ENCODE results near the gene SLC6A4.
"Not testable (repeated sequence)": the region's sequence is repeated elsewhere in the genome, so short reads cannot be mapped to it uniquely, and the experiment has no call there.

Gene SLC6A4

DNA sequence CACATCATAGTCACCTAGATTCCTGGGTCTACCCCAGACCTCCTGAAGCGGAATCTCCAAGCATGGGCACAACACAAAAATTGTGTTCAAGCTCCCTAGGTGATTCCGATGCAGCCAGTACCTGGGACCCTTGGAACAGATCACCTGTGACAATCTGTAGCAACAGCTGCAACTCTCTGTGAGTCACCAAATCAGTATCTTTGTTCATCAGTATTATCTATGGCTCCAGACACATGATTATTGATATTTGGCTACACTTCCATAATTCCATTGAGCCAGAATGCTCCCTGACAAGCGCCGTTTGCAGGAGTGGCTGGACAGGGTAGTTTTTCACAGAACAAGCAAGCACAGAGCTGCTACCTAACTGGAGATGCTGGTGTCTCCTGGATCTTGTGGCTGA, 16.2 kb downstream of the SLC6A4 start:
- no peak for DNase-seq (ENCODE audit: low read depth)

DNA sequence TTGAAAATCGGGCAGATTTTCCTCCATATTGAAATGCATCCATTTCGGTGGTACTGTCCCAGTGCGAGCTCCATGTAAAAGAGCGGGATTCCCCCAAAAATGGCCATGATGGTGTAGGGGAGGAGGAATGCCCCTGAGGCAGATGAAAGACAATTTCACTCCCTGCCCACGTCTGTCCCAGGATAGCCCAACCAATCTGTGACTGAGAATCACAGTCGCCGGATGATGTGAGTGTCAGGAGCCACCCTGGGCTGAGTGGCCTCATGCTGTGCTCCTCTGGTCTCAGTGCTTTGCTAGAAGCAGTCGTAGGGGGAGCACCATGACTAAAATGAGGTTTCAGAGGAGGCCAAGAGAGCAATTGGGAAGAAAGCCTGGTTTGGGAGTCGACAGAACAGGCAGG, 16.7 kb downstream of the SLC6A4 start:
- no peak for DNase-seq (ENCODE audit: low read depth)

DNA sequence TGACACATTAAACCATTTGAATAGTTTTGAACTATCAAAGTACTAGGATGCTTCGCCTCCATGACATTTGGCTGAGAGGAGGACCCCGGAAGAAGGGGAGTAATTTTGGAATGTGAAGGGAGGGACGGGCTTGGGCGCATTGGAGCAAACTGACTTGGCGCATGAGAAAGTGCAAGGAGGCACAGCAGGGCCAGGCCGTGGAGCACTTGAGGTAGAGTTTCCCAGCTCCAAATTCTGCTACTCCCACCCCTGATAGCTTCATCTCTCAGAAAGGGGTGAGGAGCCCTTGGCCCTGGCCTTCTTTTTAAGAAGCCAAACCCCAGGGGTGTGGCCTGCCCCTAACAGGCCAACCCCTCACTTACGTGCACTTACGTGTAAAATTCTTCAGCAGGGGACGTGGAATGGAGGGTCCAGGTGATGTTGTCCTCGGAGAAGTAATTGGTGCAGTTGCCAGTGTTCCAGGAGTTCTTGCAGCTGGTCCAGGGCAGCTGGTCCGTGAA, 17.7 kb downstream of the SLC6A4 start:
- no peak for DNase-seq (ENCODE audit: low read depth)

DNA sequence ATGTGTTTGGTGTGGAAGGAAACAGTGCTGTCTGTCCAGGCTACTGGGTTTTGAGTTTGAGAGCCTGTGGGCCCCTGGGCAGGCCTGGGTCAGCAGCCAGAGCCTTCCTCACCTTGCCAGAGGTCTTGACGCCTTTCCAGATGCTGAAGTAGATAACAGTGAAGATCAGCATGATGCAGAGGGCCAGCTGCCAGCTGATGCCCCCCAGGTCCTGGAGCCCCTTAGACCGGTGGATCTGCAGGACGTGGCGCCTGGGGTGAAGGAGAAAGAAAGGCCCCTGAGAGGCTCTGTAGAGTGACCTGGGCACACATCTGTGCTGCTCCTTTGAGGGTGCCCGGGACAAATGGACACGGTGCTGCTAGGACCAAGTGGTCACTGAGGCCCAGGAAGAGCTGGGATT, 18.4 kb downstream of the SLC6A4 start:
- no peak for DNase-seq (ENCODE audit: low read depth)

DNA sequence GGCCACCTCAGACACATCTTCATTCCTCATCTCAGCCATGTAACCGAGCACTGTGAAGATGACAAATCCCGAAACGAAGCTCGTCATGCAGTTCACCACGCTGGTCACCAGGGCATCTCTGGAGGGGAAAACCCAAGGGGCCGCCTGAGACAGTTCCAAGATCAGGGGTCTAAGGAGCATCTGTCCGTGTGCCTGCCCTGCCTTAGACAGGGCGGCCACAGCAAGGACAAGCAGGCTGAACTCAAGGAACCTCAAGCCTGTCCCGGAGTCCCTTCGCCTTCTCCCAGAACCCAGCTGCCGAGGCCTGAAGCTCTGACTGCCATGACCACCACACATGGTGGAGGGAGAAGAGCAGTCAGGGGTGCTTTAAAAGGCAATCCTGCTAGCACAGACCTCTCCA, 22.7 kb downstream of the SLC6A4 start:
- no peak for DNase-seq (ENCODE audit: low read depth)

DNA sequence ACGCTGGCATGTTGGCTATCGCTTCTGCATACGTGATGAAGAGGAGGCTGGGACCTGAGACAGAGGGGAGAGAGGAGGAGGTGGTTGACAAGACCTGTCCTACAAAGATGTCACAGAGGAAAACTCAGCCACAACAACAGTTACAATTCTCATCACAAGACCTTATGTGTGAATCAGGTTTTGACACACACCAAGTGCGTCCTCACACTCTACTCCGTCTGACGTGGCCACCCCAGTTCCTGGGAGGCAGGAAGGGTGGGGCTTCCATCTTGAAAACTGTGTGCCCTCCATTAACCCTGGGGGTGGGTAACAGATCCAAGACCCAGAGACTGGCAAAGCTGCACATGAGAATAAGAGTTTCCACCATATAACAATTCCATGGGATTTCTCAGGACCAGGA, 24.1 kb downstream of the SLC6A4 start:
- no peak for DNase-seq (ENCODE audit: low read depth)

DNA sequence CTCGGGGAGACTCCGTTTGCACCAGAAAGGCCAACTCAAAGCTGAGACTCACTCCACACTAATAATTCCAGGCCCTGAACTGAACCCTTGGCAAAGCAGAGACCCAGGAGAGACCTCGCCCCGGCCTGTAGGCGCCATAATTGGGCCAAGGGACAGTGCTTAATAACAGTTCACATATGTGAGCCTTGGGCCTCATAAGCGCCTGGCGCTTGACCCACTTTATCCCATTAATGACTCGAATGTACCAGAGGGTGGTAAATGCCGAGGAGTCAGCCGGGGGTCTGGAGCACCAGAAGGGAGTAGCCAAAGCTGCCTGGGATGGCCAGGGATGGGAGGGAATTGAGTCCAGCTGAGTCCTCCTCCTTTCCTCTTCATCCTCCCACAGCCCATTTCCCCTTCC, 24.6 kb downstream of the SLC6A4 start:
- DNase-seq (ENCODE audit: low read depth): no peak

DNA sequence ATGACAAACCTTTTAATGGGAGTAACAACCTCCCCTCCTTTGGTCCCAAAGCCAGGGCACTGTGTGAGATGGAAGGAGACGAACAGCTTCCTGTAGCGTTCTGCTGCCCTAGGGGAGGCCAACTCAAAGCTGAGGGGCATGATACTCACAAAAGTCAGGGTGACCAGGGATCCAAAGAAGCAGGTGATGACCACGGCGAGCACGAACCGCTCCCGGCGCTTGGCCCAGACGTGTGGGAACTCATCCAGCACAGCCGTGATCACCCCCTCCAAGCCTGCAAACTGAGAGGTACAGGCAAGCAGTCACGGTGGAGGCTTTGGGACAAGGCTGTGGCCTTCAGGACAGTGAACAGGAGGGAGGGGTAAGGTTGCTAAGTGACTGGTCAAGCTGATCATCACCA, 25.1 kb downstream of the SLC6A4 start:
- no peak for DNase-seq (ENCODE audit: low read depth)

DNA sequence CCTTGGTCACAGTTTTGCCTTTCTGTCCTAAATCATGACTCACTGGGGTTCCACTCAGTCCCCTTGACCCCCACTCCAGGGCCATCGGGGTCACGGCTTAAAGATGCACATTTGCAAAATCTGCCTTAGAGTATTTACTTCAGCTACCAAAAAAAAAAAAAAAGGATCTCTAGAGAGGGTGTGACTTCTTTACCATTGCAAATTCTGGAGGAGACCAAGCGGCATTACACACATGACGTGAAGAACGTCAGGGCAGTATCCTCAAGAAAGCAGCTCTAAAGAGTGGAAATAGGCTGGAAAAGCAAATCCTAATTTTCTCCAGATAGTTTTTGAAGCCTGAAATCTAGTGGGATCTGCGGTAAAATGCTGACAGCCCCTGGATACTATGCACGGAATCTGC, 25.6 kb downstream of the SLC6A4 start:
- no peak for DNase-seq (ENCODE audit: low read depth)

DNA sequence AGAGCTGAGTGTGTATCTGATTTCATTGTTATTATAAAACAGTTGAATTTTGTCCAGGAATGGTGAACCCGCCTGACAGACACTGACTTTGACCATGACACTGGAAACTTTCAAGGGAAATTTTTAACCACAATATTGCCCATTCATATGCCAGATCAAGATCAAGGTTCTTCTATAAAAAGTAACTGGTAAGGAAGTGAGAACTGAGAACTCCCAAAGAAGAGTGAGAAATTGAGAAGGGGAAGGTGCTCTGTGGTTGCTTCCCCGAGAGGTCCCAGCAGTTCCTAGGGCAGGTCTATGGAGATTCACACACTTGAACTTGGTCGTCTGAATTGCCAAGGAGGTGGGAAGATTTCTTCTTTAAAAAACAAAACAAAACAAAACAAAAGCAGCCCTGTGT, 27.3 kb downstream of the SLC6A4 start:
- no peak for DNase-seq (ENCODE audit: low read depth)

DNA sequence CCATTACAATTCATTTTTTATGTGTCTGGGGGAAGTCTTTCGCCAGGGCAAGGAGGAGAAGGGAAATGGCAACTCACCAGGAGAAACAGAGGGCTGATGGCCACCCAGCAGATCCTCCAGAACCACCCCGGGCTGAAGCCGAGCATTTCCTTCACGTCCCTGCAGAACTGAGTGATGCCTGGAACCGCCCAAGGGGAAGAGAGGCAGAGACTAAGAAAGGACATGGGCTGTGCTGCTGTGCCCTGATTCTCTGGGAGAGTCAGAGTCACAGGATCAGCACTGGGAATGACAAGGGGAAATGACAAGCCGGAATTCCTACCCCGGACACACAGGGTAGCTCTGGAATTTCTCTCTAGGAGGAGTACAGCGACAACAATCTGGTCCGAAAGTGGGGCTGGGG, 27.8 kb downstream of the SLC6A4 start:
- no peak for DNase-seq (ENCODE audit: low read depth)

DNA sequence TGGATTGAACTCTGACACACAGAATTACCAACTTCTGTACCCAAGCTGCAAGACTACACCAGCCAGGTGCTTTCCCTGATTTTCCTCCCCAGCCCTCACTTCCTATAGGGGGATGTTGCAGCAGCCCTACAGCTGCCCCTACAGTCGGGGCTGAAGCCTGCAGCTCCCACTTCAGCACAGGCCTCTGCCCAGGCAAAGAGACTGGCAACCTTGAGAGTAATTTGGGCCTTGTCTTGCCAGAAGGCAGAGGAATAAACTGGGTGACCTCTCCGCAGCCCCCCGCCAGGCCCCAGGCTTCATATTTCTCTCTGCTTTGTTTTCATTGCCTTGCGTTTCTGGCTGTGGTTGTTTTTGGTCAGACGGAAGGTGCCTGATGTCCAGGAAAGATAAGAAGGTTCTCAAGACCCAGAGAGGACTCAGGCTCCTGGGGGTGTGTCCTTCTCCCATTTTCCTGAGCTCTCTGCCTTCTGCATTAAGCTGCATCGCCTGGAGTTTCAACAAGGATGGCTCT, 32.0 kb downstream of the SLC6A4 start:
- no peak for DNase-seq (ENCODE audit: low read depth)

DNA sequence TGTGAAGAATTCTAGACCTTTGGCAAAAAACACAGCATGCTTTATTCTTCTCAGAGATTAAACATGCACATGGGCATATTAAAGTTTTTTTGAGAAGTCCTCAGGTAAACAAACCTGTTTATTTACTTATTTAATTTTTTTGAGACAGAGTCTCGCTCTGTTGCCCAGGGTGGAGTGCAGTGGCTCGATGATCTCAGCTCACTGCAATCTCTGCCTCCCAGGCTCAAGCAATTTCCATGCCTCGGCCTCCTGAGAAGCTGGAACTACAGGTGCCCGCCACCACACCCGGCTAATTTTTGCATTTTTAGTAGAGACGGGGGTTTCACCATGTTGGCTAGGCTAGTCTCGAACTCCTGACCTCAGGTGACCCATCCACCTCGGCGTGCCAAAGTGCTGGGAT, 34.8 kb downstream of the SLC6A4 start:
- DNase-seq (ENCODE audit: low read depth): not testable (repeated sequence)

DNA sequence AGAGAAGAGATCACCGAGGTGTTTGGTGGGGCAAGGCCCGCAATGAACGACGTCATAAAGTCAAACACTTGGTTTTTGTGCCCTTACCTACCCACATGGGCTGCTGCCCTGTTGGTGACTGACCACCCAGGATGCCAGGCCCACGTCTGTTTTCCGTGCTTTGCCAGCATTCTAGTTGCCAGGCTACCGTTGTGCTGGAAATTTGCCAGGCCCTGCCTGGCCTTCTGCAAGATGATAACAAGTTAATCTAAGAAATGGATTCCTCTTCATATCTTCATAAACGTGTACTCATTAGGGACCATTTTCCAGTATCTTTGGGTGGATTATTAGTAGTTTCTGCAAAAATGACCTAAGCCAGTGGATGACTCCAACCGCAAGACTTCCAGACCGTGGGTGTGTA, 35.4 kb downstream of the SLC6A4 start:
- no peak for DNase-seq (ENCODE audit: low read depth)

DNA sequence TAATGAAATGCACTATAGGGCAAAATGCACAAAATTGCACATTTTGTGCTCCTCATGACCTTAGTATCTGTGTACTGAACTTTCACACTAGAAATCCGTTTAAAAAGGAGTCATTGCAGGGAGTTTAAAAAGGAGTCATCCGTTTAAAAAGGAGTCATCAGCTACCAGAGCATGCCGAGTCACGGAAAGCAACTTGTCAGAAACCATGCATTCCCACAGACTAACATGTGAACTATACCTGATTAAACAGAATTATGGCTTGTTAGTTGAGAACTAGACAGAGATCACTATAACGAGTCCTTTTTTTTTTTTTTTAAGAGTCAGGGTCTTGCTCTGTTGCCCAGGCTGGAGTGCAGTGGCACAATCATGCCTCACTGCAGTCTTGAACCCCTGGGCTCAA, 35.9 kb downstream of the SLC6A4 start:
- no peak for DNase-seq (ENCODE audit: low read depth)

DNA sequence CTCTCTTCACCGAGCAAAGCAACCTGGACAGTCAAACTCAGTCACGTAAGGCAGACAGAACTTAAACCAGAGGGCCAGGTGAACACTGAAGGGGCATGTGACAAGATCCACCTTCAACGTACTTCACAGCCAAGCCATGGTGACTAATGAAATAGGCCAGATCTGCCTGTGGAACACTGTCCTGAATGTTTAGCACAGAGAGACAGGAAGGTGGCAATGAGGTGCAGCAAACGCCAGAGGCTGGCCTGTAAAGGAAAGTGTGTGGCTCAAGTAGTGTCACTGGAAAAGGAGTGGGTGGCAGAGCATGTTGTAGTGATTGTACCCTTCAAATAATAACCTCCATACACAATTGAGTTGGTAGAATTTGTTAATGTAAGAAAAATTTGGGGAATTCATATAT, 38.1 kb downstream of the SLC6A4 start:
- no peak for DNase-seq (ENCODE audit: low read depth)

DNA sequence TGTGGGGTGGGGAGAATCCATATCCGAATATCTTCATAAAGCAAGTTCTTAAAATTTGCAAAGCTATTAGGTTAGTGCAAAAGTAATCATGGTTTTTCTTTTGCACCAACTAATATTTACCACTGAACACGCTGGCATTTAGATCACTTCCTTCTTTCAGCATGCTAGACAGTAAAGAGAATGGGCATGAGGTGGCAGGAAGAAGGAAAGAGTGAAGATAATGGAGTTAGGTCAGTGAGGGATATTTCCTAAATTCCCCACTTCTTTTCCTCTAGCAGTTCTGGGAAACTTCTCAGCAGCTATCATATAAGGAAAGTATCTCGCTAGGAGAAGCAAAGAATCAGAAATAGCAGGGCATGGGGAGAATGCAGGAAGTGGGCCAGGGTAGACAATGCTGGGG, 39.0 kb downstream of the SLC6A4 start:
- DNase-seq (ENCODE audit: low read depth): no peak

DNA sequence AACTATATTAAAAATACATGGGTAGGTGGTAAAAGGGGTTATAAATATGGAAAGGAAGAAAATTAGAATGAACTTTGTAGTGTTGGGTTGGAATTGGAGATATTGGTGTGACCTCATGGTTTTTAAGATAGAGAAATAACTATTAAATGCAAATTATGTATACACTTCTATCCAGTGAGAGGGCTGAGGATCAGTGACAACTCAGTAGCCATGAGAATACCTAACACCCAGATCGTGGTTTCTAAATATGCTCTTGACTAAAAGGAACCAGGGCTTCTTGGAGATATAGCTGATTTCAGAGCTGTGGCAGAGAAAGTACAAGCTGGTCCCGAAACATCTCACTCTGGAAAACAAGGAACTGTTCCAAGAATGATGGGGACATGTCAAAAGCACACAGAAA, 44.4 kb downstream of the SLC6A4 start:
- DNase-seq (ENCODE audit: low read depth): no peak

DNA sequence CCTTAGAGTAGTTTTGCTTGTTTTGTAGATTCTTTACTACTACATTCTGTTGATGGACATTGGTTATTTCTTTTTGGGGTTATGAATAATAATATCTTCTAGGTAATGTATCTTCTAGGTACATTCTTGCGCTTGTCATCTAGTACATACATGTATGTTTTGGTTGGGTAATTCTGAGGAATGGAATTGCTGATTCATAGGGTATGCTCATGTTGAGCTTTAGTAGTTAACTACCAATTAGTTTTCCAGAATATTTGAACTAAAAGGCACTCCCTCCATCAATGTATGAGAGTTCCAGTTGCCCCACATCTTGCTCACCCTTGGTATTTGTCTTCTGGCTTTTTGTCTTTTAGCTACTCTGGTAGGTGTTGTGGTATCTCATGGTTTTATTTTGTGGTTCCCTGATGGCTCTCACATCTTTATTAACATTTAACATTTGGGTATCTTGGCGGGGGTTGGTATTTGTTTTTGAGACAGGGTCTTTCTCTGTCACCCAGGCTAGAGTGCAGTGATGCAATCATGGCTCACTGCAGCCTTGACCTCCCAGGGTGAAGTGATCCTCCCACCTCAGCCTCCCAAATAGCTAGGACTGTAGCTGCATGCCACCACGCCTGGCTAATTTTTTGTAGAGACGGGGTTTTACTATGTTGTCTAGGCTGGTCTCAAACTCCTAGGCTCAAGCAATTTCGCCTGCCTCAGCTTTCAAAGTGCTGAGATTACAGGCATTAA, 47.1 kb downstream of the SLC6A4 start:
- DNase-seq (ENCODE audit: low read depth): no peak

DNA sequence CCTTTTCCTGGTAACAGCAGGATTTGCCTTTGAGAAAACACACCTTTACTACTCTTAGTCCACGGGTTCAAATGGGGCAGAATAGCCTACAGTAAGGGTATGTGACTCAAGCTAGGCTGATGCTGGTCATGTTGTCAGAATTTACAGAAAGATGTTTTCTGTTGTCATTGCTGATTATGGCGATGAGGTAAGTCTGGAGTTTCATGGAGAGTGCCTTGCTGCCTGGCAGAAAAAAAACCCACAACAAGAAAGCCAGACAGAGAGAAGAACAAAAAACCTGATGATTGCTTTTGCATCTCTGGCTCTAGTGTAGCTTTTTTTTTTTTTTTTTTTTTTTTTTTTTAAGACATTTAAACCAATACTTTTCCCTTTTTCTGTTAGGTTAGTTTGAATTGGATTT, 47.9 kb downstream of the SLC6A4 start:
- DNase-seq (ENCODE audit: low read depth): no peak

DNA sequence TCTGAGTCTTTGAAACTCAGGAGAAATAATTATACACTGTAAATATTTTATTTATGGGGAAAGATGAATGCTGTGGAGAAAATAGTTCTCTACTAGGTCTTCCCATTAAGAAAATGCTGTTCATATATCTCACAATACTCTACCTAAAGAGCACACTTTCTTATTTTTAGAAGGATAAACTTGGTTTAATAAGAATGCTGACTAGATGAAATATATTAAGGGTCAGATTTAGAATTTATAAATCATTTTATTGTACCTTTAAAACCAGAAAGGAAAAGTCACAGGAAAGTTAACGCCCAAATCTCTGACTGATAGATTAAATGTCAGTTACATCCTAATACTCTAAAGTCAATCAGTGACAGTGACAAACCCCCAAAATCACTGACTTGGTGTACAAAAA, 48.7 kb downstream of the SLC6A4 start:
- DNase-seq (ENCODE audit: low read depth): no peak

DNA sequence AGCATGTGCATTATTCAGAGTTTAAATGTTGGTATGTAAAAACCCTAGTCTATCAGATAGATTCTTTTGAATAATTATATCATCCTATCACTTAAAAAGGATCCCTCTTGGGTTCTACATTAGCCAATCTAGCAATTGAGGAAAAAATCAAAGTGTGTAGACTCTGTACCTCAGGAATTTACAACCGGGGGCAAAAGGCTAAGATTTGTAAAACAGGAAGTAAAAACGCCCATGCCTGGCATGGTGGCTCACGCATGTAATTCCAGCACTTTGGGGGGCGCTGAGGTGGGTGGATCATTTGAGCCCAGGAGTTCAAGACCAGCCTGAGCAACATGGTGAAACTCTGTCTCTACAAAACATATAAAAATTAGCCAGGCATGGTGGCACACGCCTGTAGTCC, 58.6 kb downstream of the SLC6A4 start:
- DNase-seq (ENCODE audit: low read depth): no peak

DNA sequence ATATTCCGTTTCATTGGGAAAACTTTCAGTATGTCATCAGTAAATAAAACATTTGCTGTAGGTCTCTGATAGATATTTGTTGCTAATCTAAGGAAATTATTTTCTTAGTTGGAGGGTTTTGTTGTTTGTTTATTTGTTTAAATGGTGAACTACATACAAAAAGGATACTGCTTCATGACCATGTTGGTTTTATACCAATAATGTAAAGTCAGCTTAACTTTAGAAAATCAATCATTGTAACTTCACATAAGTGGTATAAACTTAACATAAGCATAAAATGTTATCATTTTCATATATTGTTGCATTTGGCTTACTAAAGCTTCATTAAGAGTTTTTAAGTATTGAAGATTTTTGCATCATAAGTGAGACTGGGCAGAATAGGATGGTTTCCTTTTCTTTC, 60.9 kb downstream of the SLC6A4 start:
- DNase-seq (ENCODE audit: low read depth): no peak

DNA sequence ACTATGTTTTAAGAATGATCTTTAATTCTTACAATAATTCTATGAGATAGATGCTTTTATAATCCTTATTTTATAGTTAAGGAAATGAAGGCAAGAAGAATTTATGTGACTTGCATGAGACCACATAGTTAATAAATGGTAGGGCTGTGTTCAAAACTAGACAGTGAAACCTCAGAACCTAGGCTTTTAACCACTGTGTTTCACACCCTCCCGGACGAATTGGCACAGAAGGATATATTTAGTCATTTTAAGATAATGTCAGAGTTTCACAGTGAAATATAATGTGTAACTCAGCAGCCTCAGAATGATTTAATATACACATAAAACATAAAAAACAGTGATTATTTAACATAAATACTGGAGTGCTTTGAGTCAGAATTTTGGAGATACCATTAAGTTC, 61.8 kb downstream of the SLC6A4 start:
- no peak for DNase-seq (ENCODE audit: low read depth)
